AG08395 (cell line): Measurements from ENCODE around the gene U2AF1.
"Not testable (repeated sequence)": the region's sequence is repeated elsewhere in the genome, so short reads cannot be mapped to it uniquely, and the experiment has no call there.

Experiments
- DNase-seq: peaks from one replicate; pipeline ENCODE4 v3.0.0; 2012; ENCODE audit warnings: mixed read lengths, low spot score

U2AF1 gene

DNA sequence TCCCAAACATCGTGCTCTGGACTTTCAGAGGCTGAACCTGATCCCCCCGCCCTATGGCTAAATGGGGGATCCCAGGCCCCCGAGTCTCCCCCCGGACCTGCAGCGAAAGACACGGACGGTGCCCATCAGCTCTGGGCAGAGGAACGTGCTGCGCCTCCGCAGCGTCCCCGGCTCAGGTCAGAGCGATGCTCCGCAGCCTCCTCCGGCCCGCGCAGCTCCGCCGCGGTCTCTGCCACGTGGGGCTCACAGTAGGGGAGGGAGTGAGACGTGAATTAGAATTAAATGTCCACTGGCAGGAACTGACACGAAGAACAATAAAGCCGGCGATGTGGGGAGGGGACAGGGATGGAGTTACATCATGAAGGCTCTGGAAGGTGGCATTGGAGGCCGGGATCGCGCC, 30.7 kb downstream of the U2AF1 start:
- DNase-seq, result not testable (repeated sequence)

DNA sequence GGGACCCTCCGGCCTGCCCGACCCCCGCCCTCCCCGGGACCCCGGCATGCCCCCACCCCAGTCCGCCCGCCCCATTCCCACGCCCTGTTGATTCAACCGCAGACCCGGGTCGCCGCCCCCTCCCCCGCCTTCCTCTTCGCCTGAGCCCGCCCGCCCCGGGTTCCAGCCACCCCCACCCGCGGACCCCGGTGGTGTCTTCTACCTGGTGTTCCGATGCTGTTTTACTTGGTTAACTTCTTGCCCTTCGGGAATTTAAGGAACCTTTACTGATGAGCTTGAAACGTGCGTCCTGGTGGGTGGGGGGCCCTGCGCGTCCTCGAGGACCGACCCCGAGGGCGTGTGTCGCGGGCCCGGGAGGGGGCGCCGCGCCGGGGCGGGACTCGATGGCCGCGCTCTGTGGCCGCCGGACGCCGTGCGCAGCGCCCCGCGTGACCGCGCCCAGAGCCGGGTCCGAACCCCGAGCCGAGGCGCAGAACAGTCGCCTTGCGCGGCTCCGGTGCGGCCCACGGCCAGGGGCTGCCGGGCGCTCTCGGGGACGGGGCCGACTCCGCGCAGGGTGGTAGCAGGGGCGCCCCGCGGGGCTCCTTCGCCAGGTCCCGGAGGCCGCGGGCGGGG, 31.2 kb downstream of the U2AF1 start:
- DNase-seq, result not testable (repeated sequence)

DNA sequence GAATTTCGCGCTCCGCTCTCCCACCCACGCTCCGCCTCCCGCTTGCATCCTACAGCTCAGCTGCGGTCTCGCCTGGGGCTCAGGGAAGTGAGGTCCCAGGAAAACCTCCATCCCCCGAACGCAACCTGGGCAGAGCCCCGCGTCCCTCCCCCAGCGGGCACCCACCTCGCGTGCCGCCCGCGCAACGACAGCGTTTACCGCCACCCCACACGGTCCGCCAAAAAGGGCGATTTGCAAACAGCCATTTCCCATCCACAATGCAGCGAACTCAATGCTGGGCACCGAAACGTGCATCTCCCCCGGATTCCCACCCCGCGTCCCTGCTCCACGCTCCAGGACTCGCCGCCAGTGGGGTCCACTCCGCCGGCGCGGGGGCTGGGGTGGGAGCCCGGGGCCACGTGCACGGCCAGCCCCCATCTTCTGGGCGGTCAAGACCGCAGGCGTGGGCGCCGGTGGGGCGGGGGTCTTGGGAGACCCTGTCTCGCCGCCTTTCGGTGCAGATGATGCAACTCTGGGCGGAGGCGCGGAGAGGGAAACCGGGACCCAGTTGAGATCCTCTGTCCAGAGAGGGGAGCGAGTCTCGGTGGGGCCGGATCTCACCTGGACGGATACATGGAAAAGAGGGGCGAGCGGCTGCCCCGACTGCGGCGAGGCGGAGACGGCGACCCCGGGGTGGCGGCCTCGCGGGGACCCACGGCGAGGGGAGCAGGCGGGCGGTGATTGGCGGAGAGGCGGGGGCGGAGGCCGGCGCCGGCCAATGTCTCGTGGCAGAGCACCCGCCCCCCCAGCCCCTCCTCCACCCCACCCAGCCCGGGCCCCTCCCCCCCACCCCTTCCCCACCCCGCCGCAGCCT, 32.0 kb downstream of the U2AF1 start, which contains the start of gene CBS:
TSS of gene CBS (minus strand) at position 666 of the 853 bp plus-strand sequence. CDS start 3,642 bp downstream, outside the sequence.
- not testable (repeated sequence) for DNase-seq

DNA sequence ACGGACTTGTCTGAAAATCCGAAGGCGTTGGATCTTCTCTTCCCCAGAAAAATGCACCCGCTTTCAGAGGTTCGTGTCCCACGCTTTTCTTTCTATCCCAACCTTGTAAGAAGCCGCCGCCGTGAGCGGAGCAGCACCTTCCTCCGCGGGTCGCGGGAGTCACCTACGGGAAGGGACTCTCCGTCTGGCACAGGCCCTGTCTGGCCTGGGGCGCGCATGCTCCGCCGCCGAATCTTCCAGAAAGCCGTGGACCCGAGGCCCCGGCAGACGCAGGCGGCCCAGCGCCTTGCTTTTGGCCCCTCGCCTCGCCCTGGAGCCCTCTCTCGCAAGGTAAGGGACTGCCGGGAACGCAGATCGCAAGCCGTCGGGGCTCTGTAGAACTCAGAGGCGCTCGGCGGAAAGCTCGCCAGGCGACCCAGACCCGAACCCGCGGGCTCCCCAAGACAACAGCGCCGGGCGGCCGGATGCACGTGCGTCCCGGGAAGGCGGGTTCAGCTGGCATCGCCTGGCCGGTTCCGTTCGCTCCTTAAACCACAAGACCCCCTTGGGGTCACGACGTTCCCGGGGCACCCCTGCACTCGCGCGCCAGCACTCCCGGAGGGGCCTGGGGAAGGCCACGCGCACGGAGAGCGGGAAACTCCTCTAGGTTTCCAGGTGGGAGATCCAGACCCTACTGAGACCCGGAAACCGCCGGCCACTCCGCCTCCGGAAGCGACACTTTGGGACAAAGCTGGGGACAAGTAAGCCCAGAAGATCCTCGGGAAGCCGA, 32.8 kb downstream of the U2AF1 start:
- not testable (repeated sequence) for DNase-seq

DNA sequence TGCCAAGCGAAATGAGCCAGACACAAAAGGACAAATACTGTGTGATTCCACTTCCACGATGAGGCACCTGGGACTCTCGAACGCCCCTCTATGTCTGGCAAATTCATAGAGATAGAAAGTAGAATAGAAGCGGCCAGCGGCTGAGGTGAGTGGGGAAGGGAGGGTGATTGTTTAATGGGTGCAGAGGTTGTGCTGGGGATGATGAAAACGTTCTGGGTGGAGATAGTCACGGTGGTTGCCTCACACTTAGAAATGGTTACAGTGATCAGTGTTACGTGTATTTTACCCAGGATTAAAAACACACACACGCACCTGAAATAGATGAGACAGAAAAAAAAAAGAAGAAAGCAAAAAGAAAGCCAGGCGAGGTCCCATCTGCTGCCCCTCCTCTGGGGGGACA, 34.6 kb downstream of the U2AF1 start:
- DNase-seq, result not testable (repeated sequence)

DNA sequence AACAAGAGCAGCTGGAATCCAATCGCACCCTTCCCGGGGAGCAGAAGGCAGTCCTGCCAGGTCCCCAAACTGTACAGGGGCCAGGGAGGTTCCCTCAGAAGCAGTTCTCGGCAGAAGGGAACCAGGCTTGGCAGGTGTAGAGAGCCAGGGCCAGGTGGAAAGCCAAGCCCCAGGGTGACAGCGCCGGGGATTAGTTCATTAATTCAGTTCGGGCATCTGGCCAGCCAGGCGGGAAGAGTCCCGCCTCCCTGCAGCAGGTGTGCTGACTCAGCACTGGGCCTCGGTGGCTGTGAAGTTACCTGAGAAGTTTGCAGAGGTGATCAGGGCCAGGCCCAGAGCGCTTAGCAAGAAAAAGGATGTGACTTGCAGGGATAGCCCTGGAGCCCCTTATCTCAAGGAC, 37.7 kb downstream of the U2AF1 start:
- not testable (repeated sequence) for DNase-seq

DNA sequence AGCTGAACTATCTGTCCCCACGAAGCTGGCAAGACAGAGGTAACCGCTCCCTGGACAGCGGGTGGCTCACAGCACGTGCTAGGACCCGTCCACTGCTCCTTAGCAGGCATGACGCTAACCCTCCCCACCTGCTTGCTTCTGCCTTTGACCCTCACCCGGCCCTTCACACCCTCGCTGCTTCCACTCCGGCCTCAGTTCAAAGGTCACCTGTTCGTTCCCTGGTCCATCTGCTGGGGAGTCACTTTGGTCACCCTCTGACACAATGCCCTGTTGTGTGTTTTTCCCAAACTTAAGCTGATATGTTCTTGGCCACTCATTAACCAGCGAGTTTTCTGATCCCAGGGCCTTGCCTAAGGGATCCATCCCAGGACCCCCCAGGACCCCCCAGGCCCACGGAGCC, 39.3 kb downstream of the U2AF1 start:
- DNase-seq, result not testable (repeated sequence)

DNA sequence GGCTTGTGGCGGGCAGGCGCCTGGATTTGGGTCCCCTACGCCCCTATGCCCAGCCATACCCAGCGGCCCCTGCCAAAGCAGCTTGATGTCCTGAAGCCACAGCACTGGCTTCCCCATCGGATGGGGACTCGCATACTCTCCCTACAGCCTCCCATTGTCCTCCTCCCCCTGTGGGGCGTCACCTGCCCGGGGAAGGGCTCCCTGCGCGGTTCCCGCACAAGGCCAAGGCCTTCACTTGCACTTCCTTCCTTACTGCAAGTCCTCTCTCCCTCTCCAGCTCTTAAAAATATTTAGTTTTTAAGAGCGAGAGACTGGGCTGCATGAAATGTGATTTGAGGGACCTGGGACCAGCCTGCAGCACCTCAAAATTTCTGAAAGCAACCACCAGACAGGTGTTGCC, 40.7 kb downstream of the U2AF1 start:
- not testable (repeated sequence) for DNase-seq

DNA sequence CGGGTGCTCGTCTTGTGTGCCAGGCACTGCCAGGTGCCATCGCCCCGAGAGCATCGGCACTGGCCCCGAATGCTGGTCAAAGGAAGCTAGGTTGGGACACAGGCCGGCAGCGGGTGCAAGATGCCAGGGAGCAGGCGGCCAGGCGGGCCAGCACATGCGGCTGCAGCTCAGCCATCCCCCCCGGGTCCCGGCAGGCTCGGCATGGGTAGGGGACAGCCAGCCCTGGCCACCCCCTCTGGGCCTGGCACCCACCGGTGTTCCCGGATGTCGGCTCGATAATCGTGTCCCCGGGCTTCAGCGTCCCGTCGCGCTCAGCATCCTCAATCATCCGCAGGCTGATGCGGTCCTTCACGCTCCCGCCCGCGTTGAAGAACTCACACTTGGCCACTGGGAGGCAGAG, 41.4 kb downstream of the U2AF1 start:
- DNase-seq, result not testable (repeated sequence)

DNA sequence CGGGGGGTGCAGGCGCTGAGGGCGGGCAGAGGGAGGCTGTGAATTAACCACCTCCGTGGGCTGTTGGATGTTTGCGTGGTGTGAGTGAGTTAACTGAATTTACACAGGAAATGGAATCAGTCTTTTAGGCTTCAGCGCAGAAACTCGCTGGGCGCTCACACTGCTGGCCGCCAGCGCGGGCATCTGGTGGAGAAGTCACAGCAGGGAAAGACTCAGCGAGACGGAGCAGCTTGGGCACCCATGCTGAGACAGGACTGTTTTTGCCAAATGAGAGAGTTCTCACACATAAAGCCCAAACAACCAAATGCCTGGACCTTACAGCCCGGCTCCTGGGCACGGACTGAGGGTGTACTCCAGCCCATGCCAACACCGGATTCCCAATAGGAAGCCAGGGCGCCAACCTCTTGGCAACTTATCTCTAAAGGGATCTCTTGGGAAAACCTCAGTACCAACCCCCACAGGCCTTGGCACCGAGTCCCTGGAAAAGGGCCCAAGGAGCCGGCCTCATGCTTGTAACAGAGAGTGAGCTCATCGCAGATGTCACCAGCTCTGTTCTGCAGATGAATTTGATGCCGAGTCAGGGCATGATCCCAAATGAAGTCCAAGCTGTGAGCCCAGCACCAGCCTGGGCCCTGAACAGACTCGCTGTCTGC, 43.0 kb downstream of the U2AF1 start:
- not testable (repeated sequence) for DNase-seq

DNA sequence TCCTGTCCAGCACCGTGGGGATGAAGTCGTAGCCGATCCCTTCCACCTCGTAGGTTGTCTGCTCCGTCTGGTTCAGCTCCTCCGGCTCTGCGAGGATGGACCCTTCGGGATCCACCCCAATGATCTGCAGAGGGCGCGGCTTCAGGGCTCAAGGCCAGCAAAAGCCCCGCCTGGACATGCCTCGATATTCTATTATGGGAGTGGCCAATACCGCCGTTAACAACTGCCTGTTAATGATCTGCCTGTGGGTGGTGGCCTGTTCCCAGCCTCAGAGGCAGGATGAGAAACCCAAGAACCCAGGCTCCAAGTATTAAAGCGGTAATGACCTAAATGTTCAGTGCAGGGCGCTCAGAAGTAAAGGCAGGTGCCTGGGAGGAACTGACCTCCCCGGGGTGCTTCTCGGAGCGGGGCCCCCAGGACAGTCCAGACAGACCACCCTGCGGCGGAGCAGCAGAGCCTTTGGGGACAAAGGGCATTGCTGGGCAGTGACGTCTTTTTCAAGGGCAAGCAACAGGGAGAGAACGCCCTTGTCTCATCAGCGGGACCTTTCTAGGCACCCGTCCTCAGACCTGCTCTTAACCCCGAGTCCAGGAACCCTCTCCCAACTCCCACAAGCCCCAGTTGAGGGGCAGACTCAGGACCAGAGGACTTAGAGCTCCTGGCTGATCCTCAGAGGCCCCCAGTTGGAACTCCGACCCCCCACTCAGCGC, 44.3 kb downstream of the U2AF1 start:
- not testable (repeated sequence) for DNase-seq

DNA sequence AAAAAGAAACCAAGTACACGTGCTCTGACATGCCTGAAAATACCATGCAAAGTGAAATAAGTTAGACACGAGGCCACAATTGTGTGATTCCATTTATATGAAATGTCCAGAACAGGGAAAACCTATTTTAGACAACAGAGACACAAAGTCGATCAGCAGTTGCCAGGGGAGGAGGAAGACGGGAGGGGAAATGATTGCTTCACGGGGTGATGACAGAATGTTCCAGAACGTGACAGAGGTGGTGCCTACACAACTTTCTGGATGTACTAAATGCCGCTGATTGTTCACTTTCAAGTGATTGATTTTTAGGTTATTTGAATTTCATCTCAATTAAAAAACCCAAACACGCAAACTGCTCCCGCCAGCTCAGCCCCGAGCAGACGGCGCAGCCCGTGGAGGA, 54.3 kb downstream of the U2AF1 start:
- not testable (repeated sequence) for DNase-seq

DNA sequence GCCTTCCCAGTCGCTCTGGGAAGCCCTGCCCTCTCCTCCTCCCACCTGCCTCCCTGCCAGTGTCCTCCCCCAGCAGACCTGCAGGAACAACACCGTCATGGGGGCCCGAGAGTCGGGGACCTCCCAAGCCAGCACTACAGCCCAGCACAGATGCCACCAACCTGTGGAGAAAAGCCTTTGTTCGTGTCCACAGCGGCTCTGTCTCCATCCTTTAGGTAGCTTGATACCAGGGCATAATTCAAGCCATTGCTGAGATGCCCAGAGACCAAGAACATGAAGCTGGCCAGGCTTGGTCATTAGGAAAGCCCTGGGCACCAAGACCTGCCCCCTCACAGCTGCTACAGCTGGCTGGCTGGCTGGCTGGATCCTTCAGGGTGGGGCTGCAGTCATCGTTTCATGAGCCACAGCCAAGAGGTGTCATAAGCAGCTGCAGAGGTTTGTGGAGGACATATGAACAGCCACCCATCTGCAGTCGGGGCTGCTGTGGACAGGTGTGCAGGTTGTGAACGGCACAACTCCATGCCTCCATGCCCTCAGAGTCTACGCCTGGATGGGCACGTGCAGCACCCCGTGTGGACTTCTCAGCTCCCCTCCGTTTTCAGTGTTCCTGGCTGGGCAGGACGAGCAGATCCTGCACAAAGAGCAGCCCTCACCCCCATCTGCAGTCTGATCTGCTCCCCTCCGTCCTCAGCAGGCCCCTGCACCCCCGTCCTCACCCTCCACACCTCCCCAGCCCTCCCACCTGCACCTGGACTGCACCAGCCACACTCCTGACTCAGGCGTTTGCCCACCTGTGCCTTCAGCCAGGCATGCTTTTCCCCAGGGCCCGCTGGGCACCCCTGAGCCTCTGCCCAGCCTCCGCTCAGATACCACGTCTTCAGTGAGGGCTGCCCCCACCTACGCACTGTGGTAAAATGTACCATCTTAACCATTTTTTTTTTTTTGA, 61.2 kb downstream of the U2AF1 start:
- not testable (repeated sequence) for DNase-seq

DNA sequence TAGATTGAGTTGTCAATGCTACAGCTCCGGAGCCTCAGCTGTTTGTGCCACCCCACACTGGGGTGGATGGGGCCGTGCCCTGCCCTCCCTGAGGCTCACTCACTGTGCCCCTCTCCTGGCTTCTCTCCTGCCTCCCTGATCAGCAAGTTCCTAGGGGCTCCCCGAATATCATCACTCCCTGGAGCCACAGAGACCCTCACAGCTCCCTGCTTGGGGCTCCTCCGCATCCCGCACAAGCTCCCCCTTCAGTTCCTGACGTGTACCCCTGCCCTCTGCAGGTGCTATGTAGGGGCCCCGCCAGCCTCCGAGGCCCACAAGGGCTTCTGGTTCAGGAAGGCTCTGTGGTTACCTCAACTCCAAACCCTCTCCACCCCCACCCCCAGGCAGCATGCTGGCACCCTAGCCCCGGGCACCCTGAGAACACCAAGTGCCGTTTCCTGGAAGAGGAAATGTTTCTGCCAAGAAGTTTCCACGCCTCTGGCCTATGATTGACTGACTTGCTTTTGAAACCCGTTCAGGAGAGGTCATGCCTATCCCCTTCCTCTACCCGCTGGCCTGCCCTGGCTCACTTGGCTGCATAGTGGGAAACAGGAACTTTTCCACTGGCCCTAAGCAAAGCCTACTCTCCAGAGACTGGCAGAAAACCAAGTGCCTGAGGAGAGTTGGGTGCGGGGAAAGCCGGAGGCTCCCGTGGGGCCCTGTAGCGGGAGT, 62.0 kb downstream of the U2AF1 start:
- DNase-seq, result not testable (repeated sequence)

DNA sequence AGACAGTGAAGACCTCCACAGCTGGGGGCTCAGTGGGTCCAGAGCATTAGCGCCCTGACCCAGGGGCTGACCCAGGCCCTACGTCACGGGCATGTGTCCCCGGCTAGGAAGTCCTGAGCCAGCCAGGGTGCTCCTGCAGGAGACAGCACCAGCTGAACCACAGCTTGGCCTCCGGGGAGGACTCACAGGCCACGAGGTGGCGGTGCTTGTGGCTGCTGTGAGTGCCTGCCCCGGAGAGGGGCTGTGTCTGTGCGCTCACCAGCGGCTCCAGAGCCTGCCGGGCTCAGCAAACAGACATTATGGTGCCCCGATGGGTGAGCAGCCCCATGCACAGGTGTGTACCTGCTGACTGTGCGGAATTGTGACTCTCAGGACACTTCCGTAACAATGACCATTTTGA, 62.8 kb downstream of the U2AF1 start:
- not testable (repeated sequence) for DNase-seq

DNA sequence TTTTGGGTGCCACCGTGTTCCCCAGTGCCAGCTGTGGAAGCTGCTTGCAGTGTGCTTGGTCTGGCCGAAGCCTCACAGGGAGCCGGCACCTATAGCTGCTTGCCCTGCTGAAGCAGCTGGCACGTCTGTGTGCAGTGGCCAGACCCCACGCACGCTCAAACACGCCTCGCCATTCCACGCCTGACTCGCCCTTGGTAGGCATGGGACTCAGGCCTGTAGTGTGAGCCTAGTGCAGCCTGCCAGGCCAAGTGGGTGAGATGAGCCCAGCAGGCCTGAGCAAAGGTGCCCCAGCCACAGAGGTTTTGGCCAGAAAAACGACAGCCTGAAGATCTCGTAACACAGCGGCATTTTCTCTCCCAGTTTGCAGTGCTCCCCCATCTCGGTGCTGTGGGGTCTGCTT, 64.1 kb downstream of the U2AF1 start:
- not testable (repeated sequence) for DNase-seq
